Measurements from ENCODE around the gene SHD.

- TF ChIP-seq EZH2 (IDR thresholded peaks at IDR 0.05; ENCODE audit: insufficient read depth, low read length) (no peak), CTCF (IDR thresholded peaks at IDR 0.05; ENCODE audit: insufficient read depth, low read depth, low read length) (no peak)
Measured at GRCh38 chr19:4284176-4284958, 5.3 kb downstream of the SHD start.
